ENCODE data around the gene TLCD2.

DNA sequence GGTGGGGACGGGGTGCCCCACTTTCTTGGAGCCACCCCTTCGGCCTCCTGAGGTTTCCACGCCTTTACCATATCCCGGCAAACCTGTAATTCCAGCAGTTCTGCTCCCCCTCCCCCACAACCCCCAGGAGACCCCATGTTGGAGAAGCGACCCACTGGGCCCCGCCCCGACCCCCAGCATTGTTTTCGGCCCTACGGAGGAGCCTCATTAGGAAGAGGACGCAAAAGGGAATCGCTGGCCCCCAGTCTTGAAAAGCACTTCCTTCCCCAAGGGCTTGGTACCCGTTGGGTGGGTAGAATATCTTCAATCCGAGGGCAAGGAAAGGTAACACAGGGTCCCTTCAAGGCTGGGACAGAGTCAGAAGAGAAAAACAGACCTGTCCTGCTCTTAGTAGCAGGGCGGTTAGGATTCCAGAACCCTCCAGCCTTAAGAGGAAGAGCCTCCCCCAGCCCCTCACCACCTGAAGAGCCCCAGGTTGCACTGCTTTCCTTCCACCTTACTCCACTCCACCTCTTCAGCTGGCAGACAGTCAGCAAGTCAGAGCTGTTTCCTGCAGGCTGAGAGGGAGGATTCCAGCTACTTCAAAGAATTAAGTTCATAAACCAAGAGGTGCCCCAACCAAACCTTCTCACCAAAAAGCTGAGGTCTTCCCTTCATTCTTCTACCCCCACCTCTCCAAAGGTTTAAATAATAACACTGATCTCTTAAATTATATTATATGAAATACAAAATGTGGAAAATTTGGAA lies 803 bp upstream of the TLCD2 start:
- TF ChIP-seq, protein P1, sequence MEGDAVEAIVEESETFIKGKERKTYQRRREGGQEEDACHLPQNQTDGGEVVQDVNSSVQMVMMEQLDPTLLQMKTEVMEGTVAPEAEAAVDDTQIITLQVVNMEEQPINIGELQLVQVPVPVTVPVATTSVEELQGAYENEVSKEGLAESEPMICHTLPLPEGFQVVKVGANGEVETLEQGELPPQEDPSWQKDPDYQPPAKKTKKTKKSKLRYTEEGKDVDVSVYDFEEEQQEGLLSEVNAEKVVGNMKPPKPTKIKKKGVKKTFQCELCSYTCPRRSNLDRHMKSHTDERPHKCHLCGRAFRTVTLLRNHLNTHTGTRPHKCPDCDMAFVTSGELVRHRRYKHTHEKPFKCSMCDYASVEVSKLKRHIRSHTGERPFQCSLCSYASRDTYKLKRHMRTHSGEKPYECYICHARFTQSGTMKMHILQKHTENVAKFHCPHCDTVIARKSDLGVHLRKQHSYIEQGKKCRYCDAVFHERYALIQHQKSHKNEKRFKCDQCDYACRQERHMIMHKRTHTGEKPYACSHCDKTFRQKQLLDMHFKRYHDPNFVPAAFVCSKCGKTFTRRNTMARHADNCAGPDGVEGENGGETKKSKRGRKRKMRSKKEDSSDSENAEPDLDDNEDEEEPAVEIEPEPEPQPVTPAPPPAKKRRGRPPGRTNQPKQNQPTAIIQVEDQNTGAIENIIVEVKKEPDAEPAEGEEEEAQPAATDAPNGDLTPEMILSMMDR (IDR thresholded peaks at IDR 0.05), result no peak
- TF ChIP-seq RELA (CRISPR knock-in tag; IDR thresholded peaks at IDR 0.05; ENCODE audit: borderline replicate concordance) (no peak), ZNF138 (CRISPR knock-in tag; conservative IDR thresholded peaks at IDR 0.05) (no peak)

Measured in WTC11 (cell line).